Measurements from ENCODE around the gene GRK1. TPM values are rescaled to one million over a fixed set of nuclear protein-coding genes. Genes with fewer than 3 reads are reported as not detected.

GRK1 gene
- polyA plus RNA-seq, 1 experiment = not detected

- TF ChIP-seq CTCF (IDR thresholded peaks at IDR 0.05; ENCODE audit: low read depth, low read length) = no peak
- DNase-seq (ENCODE audit: low read depth, low spot score) = no peak
Measured at GRCh38 chr13:113777311-113778260, 110.6 kb downstream of the GRK1 start.

GRCh38 chr13:113781571-113781970 lies 114.6 kb downstream of the GRK1 start:
- ChIA-PET CTCF (no interaction called here), POLR2A (no interaction called here)
- peaks cover 7% of the 10 kb centered on the region for H3K27me3 ChIP-seq (ENCODE audit: control insufficient read depth, insufficient read depth, low read length)
- no peak for TF ChIP-seq CTCF (IDR thresholded peaks at IDR 0.05; ENCODE audit: low read depth, low read length)
- DNase-seq (ENCODE audit: low read depth, low spot score) = no peak
- H3K27ac ChIP-seq (ENCODE audit: low read depth, low read length) = no peak overlapping the region
- H3K4me3 ChIP-seq (ENCODE audit: low read depth, low read length) = no peak overlapping the region
- H3K9me3 ChIP-seq (ENCODE audit: control insufficient read depth, insufficient read depth, low read length) = peaks cover 13% of the 10 kb centered on the region

More at GRCh38 chr13:113777311-113778260, 110.6 kb downstream of the GRK1 start:
- ChIA-PET POLR2A (interaction anchor here (0.5 kb wide), 1 partner anchor 354 kb away, joined by 3 read pairs; no protein-coding TSS in a partner anchor), CTCF (no interaction called here)
- no peak overlapping the region for H3K27ac ChIP-seq (ENCODE audit: low read depth, low read length)
- peaks cover 24% of the 10 kb centered on the region; the same call in 1 of the 2 replicates for H3K9me3 ChIP-seq (ENCODE audit: control insufficient read depth, insufficient read depth, low read length)
- H3K27me3 ChIP-seq (ENCODE audit: control insufficient read depth, insufficient read depth, low read length) = peaks cover 9% of the 10 kb centered on the region
- H3K4me3 ChIP-seq (ENCODE audit: low read depth, low read length) = no peak overlapping the region

- no peak for DNase-seq (ENCODE audit: low read depth, low spot score)
- Histone ChIP-seq H3K27ac (ENCODE audit: low read depth, low read length) (no peak overlapping the region), H3K4me3 (ENCODE audit: low read depth, low read length) (no peak overlapping the region), H3K27me3 (ENCODE audit: control insufficient read depth, insufficient read depth, low read length) (peaks cover 7% of the 10 kb centered on the region), H3K9me3 (ENCODE audit: control insufficient read depth, insufficient read depth, low read length) (peaks cover 12% of the 10 kb centered on the region)
- ChIA-PET CTCF (interaction anchor here (0.5 kb wide), 1 partner anchor 243 kb away, joined by 3 read pairs; no protein-coding TSS in a partner anchor), POLR2A (interaction anchor here (0.7 kb wide), 1 partner anchor 56 kb away, joined by 5 read pairs; no protein-coding TSS in a partner anchor)
- no peak for TF ChIP-seq CTCF (IDR thresholded peaks at IDR 0.05; ENCODE audit: low read depth, low read length)
Measured at GRCh38 chr13:113782472-113782871, 115.5 kb downstream of the GRK1 start.

GRCh38 chr13:113783200-113783881 lies 116.3 kb downstream of the GRK1 start:
- TF ChIP-seq CTCF (IDR thresholded peaks at IDR 0.05; ENCODE audit: low read depth, low read length) = no peak
- POLR2A ChIA-PET = interaction anchor here (0.7 kb wide), 1 partner anchor 57 kb away, joined by 5 read pairs; no protein-coding TSS in a partner anchor
- peaks cover 8% of the 10 kb centered on the region for H3K9me3 ChIP-seq (ENCODE audit: control insufficient read depth, insufficient read depth, low read length)
- no peak for DNase-seq (ENCODE audit: low read depth, low spot score)
- CTCF ChIA-PET = no interaction called here
- no peak overlapping the region for H3K4me3 ChIP-seq (ENCODE audit: low read depth, low read length)
- no peak overlapping the region for H3K27ac ChIP-seq (ENCODE audit: low read depth, low read length)
- H3K27me3 ChIP-seq (ENCODE audit: control insufficient read depth, insufficient read depth, low read length) = peaks cover 4% of the 10 kb centered on the region

Measured in AG04450 (cell line).